Jurkat, Clone E6-1 (cell line): ENCODE measurements around the gene UGT1A6.

Source experiments
- DNase-seq: peaks from one replicate; pipeline ENCODE4 v3.0.0-alpha.2; 2011; ENCODE audit warnings: low read depth, low spot score
- H3K4me3 ChIP-seq: 2 replicates; pipeline ENCODE4 v1.5.1; 2011; ENCODE audit warnings: mild to moderate bottlenecking, low read length, control low read depth, moderate library complexity

UGT1A6 gene

GRCh38 chr2:233811732-233812131 is 119.0 kb downstream of the UGT1A6 start:
- no peak for DNase-seq
- H3K4me3 ChIP-seq, result no peak overlapping the region

- DNase-seq, result no peak
- no peak overlapping the region for H3K4me3 ChIP-seq
Measured at GRCh38 chr2:233813236-233814055, 120.8 kb downstream of the UGT1A6 start.

GRCh38 chr2:233814056-233814835 is 121.6 kb downstream of the UGT1A6 start:
- DNase-seq, result no peak
- no peak overlapping the region for H3K4me3 ChIP-seq

- no peak for DNase-seq
- no peak overlapping the region for H3K4me3 ChIP-seq
Measured at GRCh38 chr2:233815861-233816260, 123.2 kb downstream of the UGT1A6 start.

- H3K4me3 ChIP-seq, result no peak overlapping the region
- DNase-seq, result no peak
Measured at GRCh38 chr2:233816334-233816733, 123.6 kb downstream of the UGT1A6 start.

GRCh38 chr2:233816771-233817170 is 124.1 kb downstream of the UGT1A6 start:
- DNase-seq, result no peak

GRCh38 chr2:233817361-233817911 is 124.7 kb downstream of the UGT1A6 start:
- H3K4me3 ChIP-seq, result no peak overlapping the region
- no peak for DNase-seq

More at GRCh38 chr2:233816771-233817170, 124.1 kb downstream of the UGT1A6 start:
- no peak overlapping the region for H3K4me3 ChIP-seq

GRCh38 chr2:233817995-233818638 is 125.4 kb downstream of the UGT1A6 start:
- DNase-seq, result no peak
- no peak overlapping the region for H3K4me3 ChIP-seq

- no peak overlapping the region for H3K4me3 ChIP-seq
- DNase-seq, result no peak
Measured at GRCh38 chr2:233818639-233819621, 126.2 kb downstream of the UGT1A6 start.

GRCh38 chr2:233819884-233820773 is 127.4 kb downstream of the UGT1A6 start:
- no peak for DNase-seq
- no peak overlapping the region for H3K4me3 ChIP-seq

- no peak overlapping the region for H3K4me3 ChIP-seq
- no peak for DNase-seq
Measured at GRCh38 chr2:233820774-233821105, 128.1 kb downstream of the UGT1A6 start.

GRCh38 chr2:233821196-233821595 is 128.5 kb downstream of the UGT1A6 start:
- no peak overlapping the region for H3K4me3 ChIP-seq
- DNase-seq, result no peak

GRCh38 chr2:233821709-233822100 is 129.0 kb downstream of the UGT1A6 start:
- DNase-seq, result no peak
- H3K4me3 ChIP-seq, result no peak overlapping the region

GRCh38 chr2:233822101-233822771 is 129.5 kb downstream of the UGT1A6 start:
- no peak overlapping the region for H3K4me3 ChIP-seq
- no peak for DNase-seq
